HUES64 (cell line): Measurements from ENCODE around the gene VPS8.
"Not testable (repeated sequence)": the region's sequence is repeated elsewhere in the genome, so short reads cannot be mapped to it uniquely, and the experiment has no call there.

ENCODE experiments used
- H3K27ac ChIP-seq: 2 replicates; pipeline ENCODE4 v1.7.0; 2013; ENCODE audit warnings: low read depth, low read length, inconsistent platforms
- H3K27me3 ChIP-seq: 2 replicates; pipeline ENCODE4 v1.6.1; 2013; ENCODE audit warnings: mild to moderate bottlenecking, low read length; ENCODE audit not compliant: insufficient read depth
- H3K36me3 ChIP-seq: 2 replicates; pipeline ENCODE4 v1.6.1; 2013; ENCODE audit warnings: mild to moderate bottlenecking, low read length; ENCODE audit not compliant: insufficient read depth
- H3K4me1 ChIP-seq: 2 replicates; pipeline ENCODE4 v1.6.1; 2013; ENCODE audit warnings: mild to moderate bottlenecking, low read length, moderate library complexity; ENCODE audit not compliant: insufficient read depth
- H3K4me3 ChIP-seq: 2 replicates; pipeline ENCODE4 v1.5.1; 2013; ENCODE audit warnings: mild to moderate bottlenecking, low read length, moderate library complexity
- H3K9ac ChIP-seq: 2 replicates; pipeline ENCODE4 v1.6.1; 2013; ENCODE audit warnings: mild to moderate bottlenecking, low read depth, low read length
- H3K9me3 ChIP-seq: 2 replicates; pipeline ENCODE4 v1.6.1; 2013; ENCODE audit warnings: low read depth, low read length; ENCODE audit not compliant: insufficient read depth
- WGBS: fragments of 150-250, 120-280 bp; methylation state at CpG from one replicate; pipeline ENCODE4 v1.1.7; 2013; ENCODE audit warnings: missing lambda C conversion rate; 5-methylcytosine and 5-hydroxymethylcytosine counted together

VPS8 gene

DNA sequence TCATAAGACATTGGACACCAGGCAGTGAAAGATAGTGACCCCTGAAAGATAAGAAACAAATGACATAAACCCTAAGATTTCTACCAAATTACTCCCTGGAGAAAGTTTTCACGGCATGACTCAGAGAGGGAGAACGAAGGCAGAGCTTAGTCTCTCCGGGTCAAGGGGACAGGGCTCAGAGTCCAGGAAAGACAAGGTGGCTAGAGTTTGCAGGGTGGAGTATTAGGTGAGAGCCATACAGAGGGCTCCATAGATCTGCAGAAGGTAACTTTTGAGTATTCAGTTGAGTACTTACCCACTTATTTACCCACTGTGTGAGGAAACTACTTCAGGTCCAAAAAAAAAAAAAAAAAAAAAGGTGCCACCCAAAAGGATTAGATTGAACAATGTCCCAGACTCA, 197.7 kb downstream of the VPS8 start:
- Histone ChIP-seq H3K9ac (no peak overlapping the region), H3K27ac (no peak overlapping the region), H3K4me1 (0 out of 2 replicates have a peak, but pooled peaks cover 3% of the 10 kb centered on the region), H3K27me3 (no peaks in the 10 kb centered on the region), H3K36me3 (no peaks in the 10 kb centered on the region; the same call in 1 of the 2 replicates), H3K4me3 (no peak overlapping the region), H3K9me3 (peaks cover 24% of the 10 kb centered on the region)
- WGBS = 95% methylated on average over 3 of the region's 3 CpGs

DNA sequence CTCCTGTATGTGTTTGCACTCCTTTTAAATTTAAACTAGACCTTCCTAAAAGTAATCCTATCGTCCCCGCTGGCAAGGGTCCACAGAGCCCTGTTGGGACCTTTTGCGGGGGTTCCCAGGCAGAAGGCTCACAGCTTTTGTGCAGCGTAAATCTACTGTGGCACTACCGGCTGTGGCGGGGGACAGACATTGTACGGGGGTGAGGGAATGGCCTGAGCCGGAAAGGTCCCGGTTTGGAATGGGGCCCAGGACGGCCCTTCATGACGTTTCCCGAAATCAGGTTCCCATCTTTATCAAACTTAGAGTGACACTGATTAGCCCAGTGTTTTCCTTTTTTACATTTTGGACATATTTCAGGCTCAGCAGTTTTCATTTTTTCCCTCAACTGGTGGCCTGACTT, 205.6 kb downstream of the VPS8 start:
- H3K9me3 ChIP-seq = peaks cover 11% of the 10 kb centered on the region; the same call in 1 of the 2 replicates
- H3K36me3 ChIP-seq, H3K9ac ChIP-seq, H3K4me1 ChIP-seq, H3K27me3 ChIP-seq, H3K4me3 ChIP-seq, H3K27ac ChIP-seq: not testable (repeated sequence)
- 92% methylated on average over 12 of the region's 12 CpGs for WGBS

DNA sequence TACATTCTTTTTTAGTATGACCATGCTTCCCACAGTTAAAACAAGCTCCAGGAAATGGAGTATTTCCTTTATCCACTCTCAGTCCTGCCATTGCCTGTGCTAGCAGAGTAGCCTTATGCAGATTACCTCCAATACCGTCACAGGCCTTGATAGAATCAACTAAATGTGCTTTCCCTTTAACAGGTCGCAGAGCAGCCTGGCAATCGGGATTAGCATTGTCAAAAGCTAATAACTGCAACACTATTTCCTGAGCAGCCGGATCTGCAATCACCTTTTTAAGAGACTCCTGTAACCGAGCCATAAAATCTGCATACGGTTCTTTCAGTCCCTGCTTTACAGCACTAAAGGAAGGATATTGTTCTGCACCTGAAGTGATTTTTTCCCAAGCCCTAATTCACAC, 206.0 kb downstream of the VPS8 start:
- not testable (repeated sequence) for H3K9ac ChIP-seq, H3K27me3 ChIP-seq, H3K36me3 ChIP-seq, H3K27ac ChIP-seq, H3K4me3 ChIP-seq, H3K4me1 ChIP-seq
- 85% methylated on average over 6 of the region's 6 CpGs for WGBS
- H3K9me3 ChIP-seq = peaks cover 10% of the 10 kb centered on the region; the same call in 1 of the 2 replicates

DNA sequence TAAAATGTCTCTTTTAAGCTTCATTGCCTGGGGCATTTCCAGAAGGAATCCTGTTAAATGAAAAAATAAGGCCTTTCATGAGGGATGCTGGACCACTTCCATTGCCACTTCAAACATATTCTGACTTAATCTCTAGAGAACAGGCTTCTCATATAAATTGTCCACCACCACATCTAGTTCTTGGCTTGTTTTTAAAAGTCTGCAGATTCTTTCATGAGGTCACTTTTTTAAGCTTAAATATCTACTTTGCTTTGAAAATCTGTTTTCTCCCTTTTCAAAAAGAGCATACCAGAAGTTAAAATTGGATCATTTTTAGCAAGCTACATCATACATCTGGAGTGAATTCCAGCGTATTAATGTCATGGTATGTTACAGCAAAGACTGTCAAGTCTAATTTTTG, 209.3 kb downstream of the VPS8 start:
- peaks cover 10% of the 10 kb centered on the region; the same call in 1 of the 2 replicates for H3K9me3 ChIP-seq
- no peaks in the 10 kb centered on the region for H3K4me1 ChIP-seq
- H3K27me3 ChIP-seq = no peaks in the 10 kb centered on the region
- no peak overlapping the region for H3K4me3 ChIP-seq
- H3K27ac ChIP-seq = no peak overlapping the region
- peaks cover 3% of the 10 kb centered on the region; the same call in 1 of the 2 replicates for H3K36me3 ChIP-seq
- H3K9ac ChIP-seq = no peak overlapping the region
- WGBS = 100% methylated on average over 1 of the region's 1 CpG

DNA sequence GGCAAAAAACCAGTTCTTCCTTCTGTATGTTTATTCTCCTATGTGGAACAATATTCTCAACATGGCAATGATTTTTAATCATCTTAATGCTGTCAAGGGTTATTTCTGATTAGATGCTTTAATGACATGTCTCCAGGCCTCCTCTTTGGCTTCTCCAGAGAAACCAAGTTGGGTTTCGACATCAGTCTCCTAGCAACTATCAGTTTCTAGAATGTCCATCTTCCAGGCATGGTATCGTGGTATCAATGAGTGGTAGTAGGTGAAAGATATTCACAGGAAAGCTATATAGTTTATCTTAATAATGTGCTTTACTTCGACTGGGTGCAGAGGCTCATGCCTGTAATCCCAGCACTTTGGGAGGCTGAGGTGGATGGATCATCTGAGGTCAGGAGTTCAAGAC, 212.4 kb downstream of the VPS8 start:
- WGBS = 93% methylated on average over 3 of the region's 3 CpGs
- peaks cover 8% of the 10 kb centered on the region; the same call in 1 of the 2 replicates for H3K9me3 ChIP-seq
- no peak overlapping the region for H3K27ac ChIP-seq
- no peak overlapping the region for H3K9ac ChIP-seq
- no peaks in the 10 kb centered on the region for H3K4me1 ChIP-seq
- no peaks in the 10 kb centered on the region; the same call in 1 of the 2 replicates for H3K36me3 ChIP-seq
- no peaks in the 10 kb centered on the region for H3K27me3 ChIP-seq
- H3K4me3 ChIP-seq = no peak overlapping the region

DNA sequence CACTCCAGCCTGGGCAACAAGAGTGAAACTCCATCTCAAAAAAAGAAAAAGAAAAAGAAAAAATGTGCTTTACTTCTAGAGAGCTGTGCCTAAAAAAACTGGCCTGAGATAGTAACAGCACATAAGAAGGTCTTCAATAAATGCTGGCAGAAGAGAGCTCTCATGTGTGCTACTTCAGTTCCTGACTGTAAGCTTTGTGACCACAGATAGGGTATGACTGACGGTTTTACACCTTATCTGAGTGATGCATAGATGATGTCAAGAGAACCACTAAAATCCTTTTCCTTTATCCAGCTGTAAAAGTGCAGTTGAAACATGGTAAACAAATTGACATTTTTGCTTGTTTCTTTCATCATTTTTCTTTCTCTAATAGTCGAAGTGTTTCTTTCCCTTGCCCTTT, 213.0 kb downstream of the VPS8 start:
- Histone ChIP-seq H3K9me3 (peaks cover 2% of the 10 kb centered on the region; the same call in 1 of the 2 replicates), H3K27me3 (no peaks in the 10 kb centered on the region), H3K36me3 (no peaks in the 10 kb centered on the region; the same call in 1 of the 2 replicates), H3K4me3 (no peak overlapping the region), H3K4me1 (no peaks in the 10 kb centered on the region), H3K9ac (no peak overlapping the region), H3K27ac (no peak overlapping the region)
- WGBS = 95% methylated on average over 2 of the region's 2 CpGs

DNA sequence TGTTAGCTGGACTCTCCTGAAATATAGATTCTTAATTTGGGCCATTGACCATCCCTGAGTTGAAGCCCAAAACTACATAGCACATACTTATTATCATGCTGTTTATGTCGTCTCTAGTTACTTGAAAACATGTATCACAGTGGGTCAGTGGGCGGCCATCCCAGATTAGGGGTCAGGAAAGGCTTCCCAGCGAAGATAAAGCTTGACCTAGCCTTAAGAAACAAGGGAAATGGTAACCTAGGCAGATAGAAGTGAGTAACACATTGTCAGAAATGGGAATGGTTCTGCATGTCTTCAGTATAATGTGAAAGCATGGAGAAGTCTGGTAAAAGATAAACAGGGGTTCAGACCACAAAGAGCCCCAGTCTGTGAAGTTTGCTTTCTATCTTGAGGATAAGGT, 216.2 kb downstream of the VPS8 start:
- no peaks in the 10 kb centered on the region for H3K4me1 ChIP-seq
- H3K27me3 ChIP-seq = no peaks in the 10 kb centered on the region
- H3K36me3 ChIP-seq = no peaks in the 10 kb centered on the region
- no peaks in the 10 kb centered on the region for H3K9me3 ChIP-seq
- H3K9ac ChIP-seq = no peak overlapping the region
- 94% methylated on average over 3 of the region's 3 CpGs for WGBS
- H3K4me3 ChIP-seq = no peak overlapping the region
- H3K27ac ChIP-seq = no peak overlapping the region

DNA sequence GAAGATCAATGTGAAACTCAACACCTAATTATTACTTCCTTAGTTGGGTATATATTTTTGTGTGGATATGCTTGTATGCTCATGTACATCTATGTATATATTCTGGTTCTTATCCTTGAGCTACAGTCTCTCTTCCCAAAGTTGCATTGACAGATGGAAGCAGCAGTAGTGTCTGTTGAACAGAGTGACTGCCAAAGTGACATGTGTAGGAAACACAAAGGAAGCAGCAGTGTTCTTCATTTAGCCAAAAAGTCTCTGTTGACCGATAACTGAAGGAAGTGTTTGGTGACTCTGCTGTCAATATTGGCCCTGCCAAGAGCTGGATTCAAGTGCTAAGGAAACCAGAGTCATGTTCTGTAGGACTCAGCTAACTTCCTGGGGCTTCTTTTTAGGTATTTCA, 217.1 kb downstream of the VPS8 start:
- whole genome bisulfite sequencing = 92% methylated on average over 1 of the region's 1 CpG
- Histone ChIP-seq H3K4me1 (no peaks in the 10 kb centered on the region), H3K9me3 (no peaks in the 10 kb centered on the region), H3K27ac (no peak overlapping the region), H3K9ac (no peak overlapping the region), H3K4me3 (no peak overlapping the region), H3K27me3 (no peaks in the 10 kb centered on the region), H3K36me3 (no peaks in the 10 kb centered on the region)

DNA sequence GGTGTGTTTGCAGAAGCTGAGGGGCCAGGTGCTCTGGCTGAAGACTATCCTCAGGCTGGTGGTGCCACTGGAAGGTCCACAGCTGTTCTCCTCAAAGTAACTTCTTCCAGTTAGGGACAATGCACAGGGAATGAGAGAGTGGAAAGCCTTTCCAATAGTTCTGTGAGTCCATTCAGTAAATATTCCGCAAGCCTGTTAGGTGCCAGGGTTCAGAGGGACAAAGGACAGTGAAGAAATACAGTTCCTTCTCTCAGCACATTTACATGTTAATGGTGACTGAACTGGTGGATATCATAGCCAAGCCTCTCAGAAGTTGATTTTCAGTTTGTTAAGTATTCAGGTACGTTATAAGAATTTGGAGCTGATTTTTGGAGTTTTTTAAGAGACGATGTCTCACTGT, 218.4 kb downstream of the VPS8 start:
- H3K36me3 ChIP-seq = no peaks in the 10 kb centered on the region
- H3K9me3 ChIP-seq = no peaks in the 10 kb centered on the region
- WGBS = 93% methylated on average over 3 of the region's 3 CpGs
- H3K27me3 ChIP-seq = no peaks in the 10 kb centered on the region
- no peaks in the 10 kb centered on the region for H3K4me1 ChIP-seq
- no peak overlapping the region for H3K9ac ChIP-seq
- no peak overlapping the region for H3K27ac ChIP-seq
- no peak overlapping the region for H3K4me3 ChIP-seq

DNA sequence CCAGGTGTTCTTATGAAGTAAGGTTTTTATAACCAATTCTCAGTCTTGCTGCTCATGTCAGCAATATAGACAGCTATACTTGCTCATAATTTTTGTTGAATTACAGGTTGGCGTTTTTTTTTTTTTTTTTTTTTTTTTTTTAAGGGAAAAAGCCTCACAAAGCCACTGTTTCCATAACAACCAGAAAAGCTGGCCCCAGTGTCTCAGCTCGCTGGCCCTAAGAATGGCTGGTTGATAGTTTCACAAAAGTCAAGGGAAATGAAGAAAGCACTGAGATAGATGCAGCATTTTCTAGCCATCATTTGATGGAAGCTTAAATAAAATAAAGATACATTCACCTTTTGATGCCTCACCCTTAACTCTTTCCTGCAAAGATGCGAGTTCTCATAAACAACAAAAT, 219.0 kb downstream of the VPS8 start:
- no peak overlapping the region for H3K4me3 ChIP-seq
- 100% methylated on average over 2 of the region's 3 CpGs for whole genome bisulfite sequencing
- no peak overlapping the region for H3K27ac ChIP-seq
- no peaks in the 10 kb centered on the region for H3K9me3 ChIP-seq
- H3K9ac ChIP-seq = no peak overlapping the region
- H3K36me3 ChIP-seq = no peaks in the 10 kb centered on the region
- no peaks in the 10 kb centered on the region for H3K4me1 ChIP-seq
- H3K27me3 ChIP-seq = no peaks in the 10 kb centered on the region

DNA sequence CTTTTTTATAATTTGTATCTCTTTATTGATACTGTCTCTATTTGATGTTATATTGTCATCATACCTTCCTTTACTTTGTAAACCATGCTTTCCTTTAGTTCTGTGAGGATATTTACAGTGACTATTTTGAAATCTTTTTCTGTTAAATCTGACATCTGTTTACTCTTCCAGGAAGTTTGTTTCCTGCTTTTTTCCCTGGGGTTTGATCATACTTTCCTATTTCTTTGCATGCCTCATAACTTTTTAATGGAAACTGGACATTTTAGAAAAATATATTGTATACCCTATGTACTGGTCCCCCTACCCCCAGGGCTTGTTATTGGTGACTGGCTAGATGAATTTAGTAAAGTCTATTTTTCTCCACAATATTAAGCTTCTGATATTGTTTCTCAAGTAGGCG, 225.8 kb downstream of the VPS8 start:
- H3K9me3 ChIP-seq = 0 out of 2 replicates have a peak, but pooled peaks cover 3% of the 10 kb centered on the region
- WGBS = 100% methylated on average over 1 of the region's 1 CpG
- H3K9ac ChIP-seq = no peak overlapping the region
- no peaks in the 10 kb centered on the region for H3K36me3 ChIP-seq
- H3K27ac ChIP-seq = no peak overlapping the region
- no peaks in the 10 kb centered on the region for H3K4me1 ChIP-seq
- H3K27me3 ChIP-seq = no peaks in the 10 kb centered on the region
- H3K4me3 ChIP-seq = no peak overlapping the region

DNA sequence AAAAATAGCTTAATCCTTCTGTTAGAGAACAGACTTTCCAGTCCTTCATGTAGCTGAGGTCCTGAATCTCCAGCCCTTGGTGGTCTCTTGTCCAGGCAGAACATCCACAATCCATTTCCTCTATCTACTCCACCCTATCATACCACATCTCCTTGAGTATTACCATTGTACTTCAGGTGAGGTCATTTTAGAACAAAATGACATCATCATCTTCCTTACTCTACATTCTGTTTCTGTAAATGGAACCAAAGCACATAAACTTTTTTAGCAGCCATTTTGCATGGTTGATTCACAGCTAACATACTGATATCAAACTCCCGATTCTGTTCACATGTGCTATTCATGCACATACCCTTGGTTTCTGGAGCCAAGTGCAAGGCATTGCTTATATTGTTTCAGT, 228.5 kb downstream of the VPS8 start:
- WGBS = 97% methylated on average over 1 of the region's 1 CpG
- H3K9ac ChIP-seq = no peak overlapping the region
- no peaks in the 10 kb centered on the region for H3K27me3 ChIP-seq
- no peaks in the 10 kb centered on the region for H3K4me1 ChIP-seq
- no peaks in the 10 kb centered on the region for H3K36me3 ChIP-seq
- no peak overlapping the region for H3K4me3 ChIP-seq
- 0 out of 2 replicates have a peak, but pooled peaks cover 3% of the 10 kb centered on the region for H3K9me3 ChIP-seq
- no peak overlapping the region for H3K27ac ChIP-seq
